ENCODE results near the gene MT3.
"Not testable (repeated sequence)": the region's sequence is repeated elsewhere in the genome, so short reads cannot be mapped to it uniquely, and the experiment has no call there.

The MT3 gene

GRCh38 chr16:56580391-56581048 lies 8.8 kb upstream of the MT3 start:
- DNase-seq (ENCODE audit: low read depth, low spot score) = no peak

GRCh38 chr16:56582911-56583310 lies 6.4 kb upstream of the MT3 start:
- DNase-seq (ENCODE audit: low read depth, low spot score) = not testable (repeated sequence)

- DNase-seq (ENCODE audit: low read depth, low spot score) = no peak
Measured at GRCh38 chr16:56583351-56584168, 5.8 kb upstream of the MT3 start.

- no peak for DNase-seq (ENCODE audit: low read depth, low spot score)
Measured at GRCh38 chr16:56584276-56584675, 5.1 kb upstream of the MT3 start.

GRCh38 chr16:56588781-56589140 lies 567 bp upstream of the MT3 start:
- no peak for DNase-seq (ENCODE audit: low read depth, low spot score)

GRCh38 chr16:56591377-56592060 lies 2.2 kb downstream of the MT3 start:
- DNase-seq (ENCODE audit: low read depth, low spot score) = no peak

GRCh38 chr16:56593573-56594291 lies 4.4 kb downstream of the MT3 start:
- no peak for DNase-seq (ENCODE audit: low read depth, low spot score)

- DNase-seq (ENCODE audit: low read depth, low spot score) = no peak
Measured at GRCh38 chr16:56594292-56594619, 4.9 kb downstream of the MT3 start.

- DNase-seq (ENCODE audit: low read depth, low spot score) = no peak
Measured at GRCh38 chr16:56600398-56600999, 11.2 kb downstream of the MT3 start.

- DNase-seq (ENCODE audit: low read depth, low spot score) = no peak
Measured at GRCh38 chr16:56601325-56601724, 12.0 kb downstream of the MT3 start.

GRCh38 chr16:56603589-56603988 lies 14.3 kb downstream of the MT3 start:
- DNase-seq (ENCODE audit: low read depth, low spot score) = no peak

- no peak for DNase-seq (ENCODE audit: low read depth, low spot score)
Measured at GRCh38 chr16:56604966-56605365, 15.6 kb downstream of the MT3 start.

GRCh38 chr16:56605475-56605874 lies 16.1 kb downstream of the MT3 start:
- DNase-seq (ENCODE audit: low read depth, low spot score) = no peak

- no peak for DNase-seq (ENCODE audit: low read depth, low spot score)
Measured at GRCh38 chr16:56606071-56606475, 16.7 kb downstream of the MT3 start.

- no peak for DNase-seq (ENCODE audit: low read depth, low spot score)
Measured at GRCh38 chr16:56606476-56607108, 17.3 kb downstream of the MT3 start.

- DNase-seq (ENCODE audit: low read depth, low spot score) = no peak
Measured at GRCh38 chr16:56607109-56607618, 17.8 kb downstream of the MT3 start.

GRCh38 chr16:56607675-56608042 lies 18.3 kb downstream of the MT3 start:
- no peak for DNase-seq (ENCODE audit: low read depth, low spot score)

GRCh38 chr16:56608043-56608875 lies 18.9 kb downstream of the MT3 start, which contains the start of gene MT2A:
Gene MT2A, plus strand, starts transcription at chr16:56608584. Its CDS starts 72 bp downstream, at chr16:56608656.
- DNase-seq (ENCODE audit: low read depth, low spot score) = peak; percentile 77

GRCh38 chr16:56608876-56609462 lies 19.6 kb downstream of the MT3 start:
- DNase-seq (ENCODE audit: low read depth, low spot score) = no peak

- DNase-seq (ENCODE audit: low read depth, low spot score) = peak; percentile 57
Measured at GRCh38 chr16:56609463-56609921, 20.2 kb downstream of the MT3 start.

All from brain pericyte (primary cell).